HepG2 (cell line): ENCODE results near the gene TMEM86B. TPM values are rescaled to one million over a fixed set of nuclear protein-coding genes. Genes with fewer than 3 reads are reported as not detected.

Source experiments
- ATF7 ChIP-seq, 2 experiments: fragments of 450-650 bp in 1 of 2; sonication (generic) in 1 of 2; formaldehyde crosslinking in 1 of 2; IDR thresholded peaks; 2 replicates each; pipeline versions ENCODE4 v1.4.0 to v1.6.1; 2016 to 2020; ENCODE audit warnings: antibody characterized with exemption in 1 of 2, mild to moderate bottlenecking in 1 of 2, missing genetic modification reagents in 1 of 2
- JUN ChIP-seq: sonication (generic); formaldehyde crosslinking; IDR thresholded peaks from 2 replicates; pipeline ENCODE4 v1.4.0; 2020; ENCODE audit warnings: mild to moderate bottlenecking, missing genetic modification reagents
- JUND ChIP-seq: sonication (generic); formaldehyde crosslinking; IDR thresholded peaks from 2 replicates; pipeline ENCODE4 v1.8.0; 2022; ENCODE audit warnings: mild to moderate bottlenecking, missing genetic modification reagents
- KLF11 ChIP-seq: IDR thresholded peaks from 2 replicates; pipeline ENCODE4 v1.6.1; 2016; ENCODE audit warnings: missing compliant biosample characterization
- MBD4 ChIP-seq: IDR thresholded peaks from 2 replicates; pipeline ENCODE4 v1.6.1; 2012; ENCODE audit warnings: low read length, inconsistent platforms, borderline replicate concordance
- MZF1 ChIP-seq: sonication (generic); formaldehyde crosslinking; IDR thresholded peaks from 2 replicates; pipeline ENCODE4 v1.8.1; 2023; ENCODE audit warnings: mild to moderate bottlenecking, missing genetic modification reagents, borderline replicate concordance
- NBN ChIP-seq: fragments of 450-650 bp; conservative IDR thresholded peaks from 2 replicates; pipeline ENCODE4 v1.6.1; 2017
- NCOA1 ChIP-seq: sonication (generic); formaldehyde crosslinking; IDR thresholded peaks from 2 replicates; pipeline ENCODE4 v1.9.0; 2021; ENCODE audit warnings: missing genetic modification reagents
- PHF21A ChIP-seq: sonication (generic); formaldehyde crosslinking; IDR thresholded peaks from 2 replicates; pipeline ENCODE4 v1.5.0; 2020; ENCODE audit warnings: mild to moderate bottlenecking, missing genetic modification reagents
- POLR2AphosphoS5 ChIP-seq: IDR thresholded peaks from 2 replicates; pipeline ENCODE4 v1.6.1; 2012; ENCODE audit warnings: low read depth, low read length
- RAD21 ChIP-seq: fragments of 450-650 bp; formaldehyde crosslinking; IDR thresholded peaks from 2 replicates; pipeline ENCODE4 v1.5.0; 2020; ENCODE audit warnings: mild to moderate bottlenecking
- RAD51 ChIP-seq: fragments of 450-650 bp; IDR thresholded peaks from 2 replicates; pipeline ENCODE4 v1.6.1; 2016; ENCODE audit warnings: borderline replicate concordance
- SUZ12 ChIP-seq: fragments of 150-350 bp; IDR thresholded peaks from 2 replicates; pipeline ENCODE4 v1.6.1; 2014; ENCODE audit warnings: low read depth, low read length
- TAF1 ChIP-seq: sonication (generic); formaldehyde crosslinking; IDR thresholded peaks from 2 replicates; pipeline ENCODE4 v1.4.0; 2020; ENCODE audit warnings: missing genetic modification reagents
- ZIK1 ChIP-seq: sonication (generic); formaldehyde crosslinking; IDR thresholded peaks from 2 replicates; pipeline ENCODE4 v1.5.0; 2020; ENCODE audit warnings: mild to moderate bottlenecking, low read depth, missing genetic modification reagents, borderline replicate concordance
- ZMYM2 ChIP-seq: sonication (generic); formaldehyde crosslinking; IDR thresholded peaks from 2 replicates; pipeline ENCODE4 v1.8.0; 2022; ENCODE audit warnings: mild to moderate bottlenecking, missing genetic modification reagents
- ZNF253 ChIP-seq: sonication (generic); formaldehyde crosslinking; IDR thresholded peaks from 2 replicates; pipeline ENCODE4 v1.8.0; 2022; ENCODE audit warnings: mild to moderate bottlenecking, missing genetic modification reagents, borderline replicate concordance
- ZNF296 ChIP-seq: sonication (generic); formaldehyde crosslinking; conservative IDR thresholded peaks from 2 replicates; pipeline ENCODE4 v1.5.0; 2020; ENCODE audit warnings: mild to moderate bottlenecking, missing genetic modification reagents
- ZNF512 ChIP-seq: sonication (generic); formaldehyde crosslinking; IDR thresholded peaks from 2 replicates; pipeline ENCODE4 v1.4.0; 2020; ENCODE audit warnings: mild to moderate bottlenecking, missing genetic modification reagents
- ZNF564 ChIP-seq: sonication (generic); formaldehyde crosslinking; IDR thresholded peaks from 2 replicates; pipeline ENCODE4 v1.8.1; 2023; ENCODE audit warnings: mild to moderate bottlenecking, missing genetic modification reagents
- ZNF569 ChIP-seq: sonication (generic); formaldehyde crosslinking; IDR thresholded peaks from 2 replicates; pipeline ENCODE4 v1.5.0; 2020; ENCODE audit warnings: mild to moderate bottlenecking, missing genetic modification reagents, moderate library complexity, borderline replicate concordance
- ZNF570 ChIP-seq: sonication (generic); formaldehyde crosslinking; IDR thresholded peaks from 2 replicates; pipeline ENCODE4 v1.4.0; 2020; ENCODE audit warnings: mild to moderate bottlenecking, missing genetic modification reagents, borderline replicate concordance
- ZNF703 ChIP-seq: sonication (generic); formaldehyde crosslinking; IDR thresholded peaks from 2 replicates; pipeline ENCODE4 v1.5.1; 2020; ENCODE audit warnings: missing genetic modification reagents, mild to moderate bottlenecking, moderate library complexity, borderline replicate concordance
- ZNF720 ChIP-seq: sonication (generic); formaldehyde crosslinking; IDR thresholded peaks from 2 replicates; pipeline ENCODE4 v1.4.0; 2020; ENCODE audit warnings: missing genetic modification reagents
- ZNF75D ChIP-seq: sonication (generic); formaldehyde crosslinking; IDR thresholded peaks from 2 replicates; pipeline ENCODE4 v1.8.1; 2023; ENCODE audit warnings: missing genetic modification reagents, mild to moderate bottlenecking, borderline replicate concordance
- ZNF777 ChIP-seq: sonication (generic); formaldehyde crosslinking; IDR thresholded peaks from 2 replicates; pipeline ENCODE4 v1.4.0; 2020; ENCODE audit warnings: missing genetic modification reagents
- polyA plus RNA-seq, 8 experiments: library from polyadenylated mRNA; depleted of rRNA in 3 of 8; stranded (reverse) in 7 of 8; unstranded in 1 of 8; fragments of >200 nt; fragmentation: Illumina TruSeq in 4 of 8; extraction: Trizol in 4 of 8; gene quantifications; 2 replicates each; pipeline versions ENCODE4 v1.2.1 to v1.2.3, GENCODE V29; 2011 to 2016; ENCODE audit warnings: low read depth in 4 of 8, missing spikeins in 1 of 8, mixed read lengths in 1 of 8; ENCODE audit not compliant: insufficient read depth in 1 of 8
- total RNA-seq, 5 experiments: library from RNA; depleted of rRNA; stranded (reverse); fragments of >200 nt; fragmentation: Illumina TruSeq; extraction: Trizol; gene quantifications; 2 replicates each; pipeline ENCODE4 v1.2.3, GENCODE V29; 2016; ENCODE audit warnings: low read depth in 1 of 5
- TF ChIP-seq, protein P1 (sequence below): sonication (generic); formaldehyde crosslinking; IDR thresholded peaks from 2 replicates; pipeline ENCODE4 v1.8.0; 2022; ENCODE audit warnings: mild to moderate bottlenecking, missing genetic modification reagents
- TF ChIP-seq, protein P2 (sequence below): sonication (generic); formaldehyde crosslinking; IDR thresholded peaks from 2 replicates; pipeline ENCODE4 v1.5.0; 2020; ENCODE audit warnings: missing genetic modification reagents, mild to moderate bottlenecking, borderline replicate concordance

Gene TMEM86B
- total and polyA plus RNA-seq, 2 of the 13 experiments (the other 11 are each of a cell fraction or from before 2014, with no cell fraction given), result 7.7 to 9.6 TPM

GRCh38 chr19:55258828-55259539 lies 30.4 kb upstream of the TMEM86B start, which contains the start of gene PPP6R1 (continued):
- 0 out of 2 replicates have a peak, but pooled peaks have one; percentile 31 for TF ChIP-seq ZNF569
- TF ChIP-seq PHF21A (CRISPR knock-in tag), result peak; percentile 100
- no peak for TF ChIP-seq ZNF570 (CRISPR knock-in tag)
- no peak; the same call in 1 of the 2 replicates for TF ChIP-seq ZMYM2 (CRISPR knock-in tag)
- TF ChIP-seq POLR2AphosphoS5, result peak; percentile 88
- peak; percentile 88 for TF ChIP-seq NCOA1 (CRISPR knock-in tag)
- TF ChIP-seq ZNF777 (CRISPR knock-in tag), result no peak; the same call in none of the 2 replicates
- TF ChIP-seq RAD21, result peak; percentile 69
- TF ChIP-seq KLF11 (CRISPR knock-in tag), result peak; percentile 45; the same call in 1 of the 2 replicates
- TF ChIP-seq ATF7 (IDR thresholded peaks at IDR 0.05), result no peak
- no peak for TF ChIP-seq ATF7 (CRISPR knock-in tag; IDR thresholded peaks at IDR 0.05)
- no peak for TF ChIP-seq ZIK1 (CRISPR knock-in tag)
- no peak for TF ChIP-seq ZNF512 (CRISPR knock-in tag)
- TF ChIP-seq ZNF75D (CRISPR knock-in tag), result no peak
- TF ChIP-seq, protein P1, sequence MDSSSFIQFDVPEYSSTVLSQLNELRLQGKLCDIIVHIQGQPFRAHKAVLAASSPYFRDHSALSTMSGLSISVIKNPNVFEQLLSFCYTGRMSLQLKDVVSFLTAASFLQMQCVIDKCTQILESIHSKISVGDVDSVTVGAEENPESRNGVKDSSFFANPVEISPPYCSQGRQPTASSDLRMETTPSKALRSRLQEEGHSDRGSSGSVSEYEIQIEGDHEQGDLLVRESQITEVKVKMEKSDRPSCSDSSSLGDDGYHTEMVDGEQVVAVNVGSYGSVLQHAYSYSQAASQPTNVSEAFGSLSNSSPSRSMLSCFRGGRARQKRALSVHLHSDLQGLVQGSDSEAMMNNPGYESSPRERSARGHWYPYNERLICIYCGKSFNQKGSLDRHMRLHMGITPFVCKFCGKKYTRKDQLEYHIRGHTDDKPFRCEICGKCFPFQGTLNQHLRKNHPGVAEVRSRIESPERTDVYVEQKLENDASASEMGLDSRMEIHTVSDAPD (CRISPR knock-in tag), result peak; percentile 80
- TF ChIP-seq JUND (CRISPR knock-in tag), result no peak
- no peak for TF ChIP-seq MZF1 (CRISPR knock-in tag)
- TF ChIP-seq TAF1, result peak; percentile 90
- TF ChIP-seq NBN, result no peak
- no peak; the same call in 1 of the 2 replicates for TF ChIP-seq ZNF703 (CRISPR knock-in tag)
- TF ChIP-seq RAD51, result no peak
- no peak for TF ChIP-seq ZNF720 (CRISPR knock-in tag)
- TF ChIP-seq SUZ12, result no peak
- TF ChIP-seq JUN (CRISPR knock-in tag), result no peak; the same call in 1 of the 2 replicates
- no peak for TF ChIP-seq MBD4
- no peak for TF ChIP-seq ZNF564
- TF ChIP-seq, protein P2, sequence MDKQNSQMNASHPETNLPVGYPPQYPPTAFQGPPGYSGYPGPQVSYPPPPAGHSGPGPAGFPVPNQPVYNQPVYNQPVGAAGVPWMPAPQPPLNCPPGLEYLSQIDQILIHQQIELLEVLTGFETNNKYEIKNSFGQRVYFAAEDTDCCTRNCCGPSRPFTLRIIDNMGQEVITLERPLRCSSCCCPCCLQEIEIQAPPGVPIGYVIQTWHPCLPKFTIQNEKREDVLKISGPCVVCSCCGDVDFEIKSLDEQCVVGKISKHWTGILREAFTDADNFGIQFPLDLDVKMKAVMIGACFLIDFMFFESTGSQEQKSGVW (CRISPR knock-in tag), result no peak
- TF ChIP-seq ZNF296 (CRISPR knock-in tag), result no peak
- TF ChIP-seq ZNF253 (CRISPR knock-in tag), result no peak
